Measurements from ENCODE around the gene CERK.

DNA sequence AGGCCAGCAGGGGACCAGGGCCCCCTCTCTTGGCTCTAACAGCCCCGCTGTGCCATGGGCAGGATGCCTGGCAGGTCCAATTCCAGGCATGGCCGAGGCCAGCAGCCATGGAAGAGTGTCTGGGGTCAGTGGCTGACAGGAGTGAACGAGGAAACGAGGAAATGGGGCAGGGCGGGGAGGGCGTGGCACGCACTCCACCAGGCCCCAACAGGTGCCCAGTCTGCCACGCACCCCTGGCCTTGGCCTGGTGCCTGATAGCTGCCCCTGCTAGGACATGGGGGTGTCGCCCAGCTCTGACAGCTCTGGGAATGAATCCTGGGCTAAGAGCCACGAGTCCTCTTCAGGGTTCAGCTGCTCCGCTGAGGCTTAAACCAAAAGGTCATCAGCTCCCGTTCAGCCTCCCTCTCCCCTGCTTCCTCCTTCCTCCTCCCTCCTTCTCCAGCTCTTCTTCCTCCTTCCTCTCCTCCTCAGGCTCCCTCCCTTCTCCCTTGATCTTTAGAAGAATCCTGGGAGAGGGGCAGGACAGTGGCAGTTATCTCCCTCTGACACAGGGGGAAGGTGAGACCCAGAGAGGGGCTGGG, 12.9 kb upstream of the CERK start:
- TF ChIP-seq REST (IDR thresholded peaks at IDR 0.05; ENCODE audit: insufficient read depth in 1 of 2, low read depth in 2 of 2, low read length in 2 of 2) (no peak), TAF1 (IDR thresholded peaks at IDR 0.05; ENCODE audit: borderline replicate concordance, insufficient read depth, low read length) (no peak), POLR2AphosphoS5 (IDR thresholded peaks at IDR 0.05; ENCODE audit: low read depth, low read length) (no peak), FOXP2 (optimal IDR thresholded peaks at IDR 0.05; ENCODE audit: borderline replicate concordance, extremely low read depth, extremely low read length, insufficient read depth) (no peak)

All from PFSK-1 (cell line).